ENCODE data around the gene MIPEP.
"Not testable (repeated sequence)": the region's sequence is repeated elsewhere in the genome, so short reads cannot be mapped to it uniquely, and the experiment has no call there.

- TF ChIP-seq POLR2A (IDR thresholded peaks at IDR 0.05; ENCODE audit: low read length); POLR2AphosphoS2 (conservative IDR thresholded peaks at IDR 0.05; ENCODE audit: low read length): not testable (repeated sequence)
These were observed 143.1 kb downstream of the MIPEP start for GRCh38 chr13:23746141-23746540.
